Natural killer cell (primary cell): ENCODE measurements around the gene ANKRD28. TPM values are rescaled to one million over a fixed set of nuclear protein-coding genes. Genes with fewer than 3 reads are reported as not detected.

Experiments
- ATAC-seq, 3 donors: fragments of 150-1000 bp in 2 of 3; fragments of 200-7000 bp in 1 of 3; cut with Tn5 transposase; 1 replicate in 1 of 3; 2 replicates in 2 of 3; pipeline ENCODE4 v1.10.0; 2021; ENCODE audit warnings: mild to moderate bottlenecking in 2 of 3, moderate library complexity in 2 of 3
- DNase-seq, 2 donors: peaks; one replicate each; pipeline versions ENCODE4 v3.0.0 to v3.0.0-alpha.2; 2013 to 2021; ENCODE audit warnings: mixed read lengths in 1 of 2
- H3K27ac ChIP-seq: one replicate; pipeline ENCODE4 v1.5.1; 2013; ENCODE audit warnings: mild to moderate bottlenecking, low read length
- H3K27me3 ChIP-seq: one replicate; pipeline ENCODE4 v1.6.1; 2013; ENCODE audit warnings: low read length; ENCODE audit not compliant: control insufficient read depth, insufficient read depth
- H3K36me3 ChIP-seq: one replicate; pipeline ENCODE4 v1.6.1; 2013; ENCODE audit warnings: low read length; ENCODE audit not compliant: control insufficient read depth, insufficient read depth
- H3K4me1 ChIP-seq: one replicate; pipeline ENCODE4 v1.6.1; 2013; ENCODE audit warnings: low read length; ENCODE audit not compliant: control insufficient read depth, insufficient read depth
- H3K4me3 ChIP-seq: one replicate; pipeline ENCODE4 v1.5.1; 2013; ENCODE audit warnings: low read length
- H3K9me3 ChIP-seq: one replicate; pipeline ENCODE4 v1.6.1; 2013; ENCODE audit warnings: low read length; ENCODE audit not compliant: control insufficient read depth, insufficient read depth
- H3K27ac Mint-ChIP-seq, 2 donors: one replicate each; pipeline ENCODE4 v1.8.0; 2022; ENCODE audit warnings: mild to moderate bottlenecking in 2 of 2, mixed read lengths in 2 of 2, moderate library complexity in 1 of 2
- H3K27me3 Mint-ChIP-seq, 2 donors: one replicate each; pipeline ENCODE4 v1.8.0; 2022; ENCODE audit warnings: low read depth in 2 of 2, mixed read lengths in 2 of 2
- H3K36me3 Mint-ChIP-seq: one replicate; pipeline ENCODE4 v1.8.0; 2022; ENCODE audit warnings: mixed read lengths
- H3K4me1 Mint-ChIP-seq, 2 donors: one replicate each; pipeline ENCODE4 v1.8.0; 2022; ENCODE audit warnings: mixed read lengths in 2 of 2
- H3K4me3 Mint-ChIP-seq: one replicate; pipeline ENCODE4 v1.8.0; 2022; ENCODE audit warnings: mild to moderate bottlenecking, moderate library complexity, mixed read lengths
- H3K9me3 Mint-ChIP-seq, 2 donors: one replicate each; pipeline ENCODE4 v1.8.0; 2022; ENCODE audit warnings: mixed read lengths in 2 of 2
- CTCF ChIP-seq: fragments of 200-600 bp; IDR thresholded peaks from one replicate; pipeline ENCODE4 v1.8.0; 2022; ENCODE audit warnings: antibody characterized with exemption
- WGBS: methylation state at CpG from one replicate; pipeline ENCODE4 v1.1.7; 2013; ENCODE audit warnings: missing lambda C conversion rate; ENCODE audit not compliant: insufficient coverage; 5-methylcytosine and 5-hydroxymethylcytosine counted together
- intact Hi-C: fragments of 100-400 bp; cut with micrococcal nuclease; formaldehyde crosslinking; loops from one replicate; pipeline ENCODE4 v1.14.2; 2022
- total RNA-seq, 4 donors: library from RNA; stranded (reverse); fragments of 120-200 nt in 1 of 4; gene quantifications; one replicate each; pipeline versions ENCODE4 v1.2.3 to v1.2.4, GENCODE V29; 2013 to 2022

ANKRD28 gene
- total RNA-seq, 3 donors from 2014 or later (not counting 1 experiment from before 2014, with no cell fraction given): 58.0 to 99.7 (median 91.7) TPM

- H3K9me3 ChIP-seq: no peaks in the 10 kb centered on the region
- H3K4me1 ChIP-seq: peaks cover 3% of the 10 kb centered on the region
- H3K9me3 Mint-ChIP-seq: no peaks in the 10 kb centered on the region
- no peaks in the 10 kb centered on the region for H3K36me3 Mint-ChIP-seq
- intact Hi-C loops: no loop called here
- ATAC-seq (peak; percentile 39 to 52 (median 48)), DNase-seq (peak in 1 of 2 donors; percentile 47)
- H3K4me3 ChIP-seq: no peak overlapping the region
- H3K36me3 ChIP-seq: no peaks in the 10 kb centered on the region
- H3K27ac Mint-ChIP-seq: peak overlapping the region; percentile 5 to 28
- 55% methylated on average over 7 of the region's 7 CpGs for WGBS
- peak overlapping the region; percentile 4 for H3K27ac ChIP-seq
- no peaks in the 10 kb centered on the region for H3K27me3 ChIP-seq
- TF ChIP-seq CTCF: no peak
- no peak overlapping the region for H3K4me3 Mint-ChIP-seq
- peaks cover 33 to 60% of the 10 kb centered on the region in 2 donors for H3K4me1 Mint-ChIP-seq
- H3K27me3 Mint-ChIP-seq: no peaks in the 10 kb centered on the region
Observed at GRCh38 chr3:15805756-15806266, 8.0 kb upstream of the ANKRD28 start.

DNA sequence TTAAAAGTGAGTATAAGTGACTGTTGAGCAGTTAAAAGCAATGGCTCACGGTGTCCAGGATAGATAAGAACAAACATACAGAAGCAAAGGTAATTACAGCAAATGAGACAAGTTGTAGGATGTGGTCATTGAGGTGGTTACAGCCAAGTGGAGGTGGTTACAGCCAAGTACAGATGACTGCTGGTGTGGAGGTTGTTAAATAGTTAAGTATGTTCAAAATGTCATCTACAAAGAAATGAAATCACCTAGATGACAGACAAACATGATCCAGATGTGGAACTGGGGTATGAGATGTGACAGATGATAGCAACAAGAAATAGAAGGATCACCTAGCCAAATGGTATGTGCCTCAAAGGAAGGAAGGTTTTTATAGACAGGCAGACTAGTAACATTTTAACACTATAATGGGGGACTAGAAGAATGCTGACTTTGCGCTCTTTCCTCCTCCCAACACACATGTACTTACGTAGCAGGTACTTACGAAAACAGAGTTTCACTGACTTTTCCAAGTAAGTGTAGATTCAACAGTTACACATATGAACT is 6.8 kb upstream of the ANKRD28 start:
- Histone ChIP-seq H3K36me3 (no peaks in the 10 kb centered on the region), H3K4me3 (no peak overlapping the region), H3K27me3 (no peaks in the 10 kb centered on the region), H3K4me1 (peaks cover 3% of the 10 kb centered on the region), H3K9me3 (no peaks in the 10 kb centered on the region), H3K27ac (no peak overlapping the region)
- intact Hi-C loops: no loop called here
- peak in 2 of 3 donors; percentile 39 to 48 for ATAC-seq
- 6% methylated on average over 1 of the region's 4 CpGs for WGBS
- Mint-ChIP-seq H3K4me1 (peaks cover 43 to 64% of the 10 kb centered on the region in 2 donors), H3K9me3 (no peaks in the 10 kb centered on the region), H3K4me3 (no peak overlapping the region), H3K27ac (peak overlapping the region; percentile 24 to 82), H3K27me3 (no peaks in the 10 kb centered on the region), H3K36me3 (no peaks in the 10 kb centered on the region)
- no peak for TF ChIP-seq CTCF
- peak in 1 of 2 donors; percentile 19 for DNase-seq

DNA sequence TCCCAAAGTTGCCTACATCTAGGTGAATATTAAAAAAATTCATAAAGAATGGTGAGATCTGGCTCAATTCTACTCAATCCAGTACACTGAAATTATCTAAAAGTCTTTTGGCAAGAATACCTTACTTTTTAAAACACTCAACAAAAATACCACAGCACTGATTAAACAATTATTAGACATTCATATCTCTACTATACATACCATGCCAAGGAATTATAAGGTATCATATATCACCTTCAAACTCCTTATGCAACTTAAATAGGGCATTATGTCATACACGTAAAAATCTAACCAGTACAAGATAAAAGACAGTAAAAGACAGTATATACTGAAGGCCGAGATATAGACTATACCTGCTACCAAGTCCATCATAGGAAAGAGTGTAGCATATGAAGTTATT is 6.1 kb upstream of the ANKRD28 start:
- TF ChIP-seq CTCF: no peak
- intact Hi-C loops: no loop called here

DNA sequence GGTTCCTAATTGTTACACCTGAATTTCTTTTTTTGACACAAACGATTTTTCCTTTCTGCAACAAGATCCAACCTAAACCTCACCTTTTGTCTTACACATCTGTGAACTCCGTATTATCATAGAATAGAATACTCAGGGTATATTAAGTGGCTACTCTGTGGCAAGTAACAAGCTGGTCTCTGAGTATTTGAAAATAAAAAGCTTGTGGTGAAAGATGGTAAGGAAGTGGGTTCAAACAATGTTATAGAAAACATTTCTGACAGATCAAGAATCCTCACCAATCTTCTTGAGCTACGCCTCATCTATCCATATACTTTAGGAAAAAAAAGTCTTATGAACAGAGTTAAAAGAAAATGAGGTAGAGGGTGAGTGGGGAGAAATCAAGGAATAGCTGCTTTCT is 3.5 kb upstream of the ANKRD28 start:
- Mint-ChIP-seq H3K9me3 (no peaks in the 10 kb centered on the region), H3K4me1 (peaks cover 70 to 82% of the 10 kb centered on the region in 2 donors), H3K36me3 (no peaks in the 10 kb centered on the region), H3K27me3 (no peaks in the 10 kb centered on the region), H3K4me3 (peak overlapping the region; percentile 72), H3K27ac (peak overlapping the region; percentile 91 to 92)
- Histone ChIP-seq H3K36me3 (no peaks in the 10 kb centered on the region), H3K4me1 (peaks cover 5% of the 10 kb centered on the region), H3K27me3 (no peaks in the 10 kb centered on the region), H3K27ac (peak overlapping the region; percentile 68), H3K4me3 (no peak overlapping the region), H3K9me3 (no peaks in the 10 kb centered on the region)
- no CpG with 5 or more reads among the region's 3 CpGs for WGBS
- DNase-seq (no peak), ATAC-seq (peak in 2 of 3 donors; percentile 27 to 46)
- intact Hi-C loops: no loop called here
- no peak for TF ChIP-seq CTCF

More for the DNA sequence above, 6.1 kb upstream of the ANKRD28 start:
- H3K4me3 ChIP-seq: no peak overlapping the region
- peaks cover 49 to 66% of the 10 kb centered on the region in 2 donors for H3K4me1 Mint-ChIP-seq
- no peaks in the 10 kb centered on the region for H3K9me3 Mint-ChIP-seq
- DNase-seq (no peak), ATAC-seq (no peak)
- WGBS: no CpG with 5 or more reads among the region's 2 CpGs
- H3K36me3 ChIP-seq: no peaks in the 10 kb centered on the region
- H3K4me3 Mint-ChIP-seq: no peak overlapping the region
- H3K27ac Mint-ChIP-seq: no peak overlapping the region
- H3K27me3 Mint-ChIP-seq: no peaks in the 10 kb centered on the region
- H3K36me3 Mint-ChIP-seq: no peaks in the 10 kb centered on the region
- peaks cover 3% of the 10 kb centered on the region for H3K4me1 ChIP-seq
- no peak overlapping the region for H3K27ac ChIP-seq
- H3K27me3 ChIP-seq: no peaks in the 10 kb centered on the region
- H3K9me3 ChIP-seq: no peaks in the 10 kb centered on the region
